WTC11 (cell line): Measurements from ENCODE around the gene JMJD8. TPM values are rescaled to one million over a fixed set of nuclear protein-coding genes. Genes with fewer than 3 reads are reported as not detected.

Source experiments
- ARID4B ChIP-seq: sonication (generic); formaldehyde crosslinking; IDR thresholded peaks from 2 replicates; pipeline ENCODE4 v1.8.0; 2023; ENCODE audit warnings: missing genetic modification reagents, mild to moderate bottlenecking, borderline replicate concordance
- ATF1 ChIP-seq: sonication (generic); formaldehyde crosslinking; IDR thresholded peaks from 2 replicates; pipeline ENCODE4 v1.8.1; 2023; ENCODE audit warnings: mild to moderate bottlenecking, moderate library complexity, missing genetic modification reagents
- ATF2 ChIP-seq: sonication (generic); formaldehyde crosslinking; IDR thresholded peaks from 2 replicates; pipeline ENCODE4 v1.8.1; 2022; ENCODE audit warnings: low read depth, missing genetic modification reagents, borderline replicate concordance
- CBFB ChIP-seq: sonication (generic); formaldehyde crosslinking; IDR thresholded peaks from 2 replicates; pipeline ENCODE4 v1.8.1; 2022; ENCODE audit warnings: mild to moderate bottlenecking, low read depth, missing genetic modification reagents
- CDX4 ChIP-seq: fragments of 250-450 bp; sonication (Bioruptor Pico); IDR thresholded peaks from 2 replicates; pipeline ENCODE4 v1.9.0; 2021; ENCODE audit warnings: moderate library complexity, mild to moderate bottlenecking, inconsistent platforms, borderline replicate concordance
- ELF4 ChIP-seq: sonication (generic); formaldehyde crosslinking; IDR thresholded peaks from 2 replicates; pipeline ENCODE4 v1.8.1; 2022; ENCODE audit warnings: low read depth, mild to moderate bottlenecking, moderate library complexity, missing genetic modification reagents
- EMX1 ChIP-seq: fragments of 250-450 bp; sonication (Bioruptor Pico); IDR thresholded peaks from 2 replicates; pipeline ENCODE4 v1.8.0; 2021; ENCODE audit warnings: mild to moderate bottlenecking
- ERG ChIP-seq: fragments of 250-450 bp; sonication (Bioruptor Pico); IDR thresholded peaks from 2 replicates; pipeline ENCODE4 v1.8.0; 2021; ENCODE audit warnings: mild to moderate bottlenecking
- ETV6 ChIP-seq: sonication (generic); formaldehyde crosslinking; IDR thresholded peaks from 2 replicates; pipeline ENCODE4 v1.8.1; 2022; ENCODE audit warnings: mild to moderate bottlenecking, missing genetic modification reagents
- FOXJ3 ChIP-seq: sonication (generic); formaldehyde crosslinking; IDR thresholded peaks from 2 replicates; pipeline ENCODE4 v1.9.0; 2021; ENCODE audit warnings: missing genetic modification reagents, mild to moderate bottlenecking, borderline replicate concordance
- GRHL2 ChIP-seq: fragments of 250-450 bp; sonication (Bioruptor Pico); IDR thresholded peaks from 2 replicates; pipeline ENCODE4 v1.8.0; 2022; ENCODE audit warnings: mild to moderate bottlenecking, moderate library complexity; ENCODE audit not compliant: insufficient replicate concordance, severe bottlenecking
- HMGA2 ChIP-seq: fragments of 250-450 bp; sonication (Bioruptor Pico); IDR thresholded peaks from 2 replicates; pipeline ENCODE4 v1.4.0; 2021; ENCODE audit warnings: mild to moderate bottlenecking, moderate library complexity
- IRF2 ChIP-seq: sonication (generic); formaldehyde crosslinking; IDR thresholded peaks from 2 replicates; pipeline ENCODE4 v1.8.0; 2022; ENCODE audit warnings: low read depth, missing genetic modification reagents, borderline replicate concordance
- JAZF1 ChIP-seq: fragments of 250-450 bp; sonication (Bioruptor Pico); IDR thresholded peaks from 2 replicates; pipeline ENCODE4 v1.9.0; 2021; ENCODE audit warnings: moderate library complexity, mild to moderate bottlenecking, inconsistent platforms
- MAX ChIP-seq: sonication (generic); formaldehyde crosslinking; IDR thresholded peaks from 2 replicates; pipeline ENCODE4 v1.8.0; 2022; ENCODE audit warnings: mild to moderate bottlenecking, missing genetic modification reagents
- MXD4 ChIP-seq: fragments of 250-450 bp; sonication (Bioruptor Pico); IDR thresholded peaks from 2 replicates; pipeline ENCODE4 v1.8.0; 2021; ENCODE audit warnings: mild to moderate bottlenecking, moderate library complexity, borderline replicate concordance
- NR2C2 ChIP-seq: sonication (generic); formaldehyde crosslinking; IDR thresholded peaks from 2 replicates; pipeline ENCODE4 v1.8.0; 2022; ENCODE audit warnings: mild to moderate bottlenecking, missing genetic modification reagents
- PRRX2 ChIP-seq: fragments of 250-450 bp; sonication (Bioruptor Pico); IDR thresholded peaks from 2 replicates; pipeline ENCODE4 v1.8.0; 2021; ENCODE audit warnings: mild to moderate bottlenecking
- USF2 ChIP-seq: sonication (generic); formaldehyde crosslinking; IDR thresholded peaks from 2 replicates; pipeline ENCODE4 v1.8.1; 2023; ENCODE audit warnings: mild to moderate bottlenecking, missing genetic modification reagents, moderate library complexity
- ZBTB21 ChIP-seq: sonication (generic); formaldehyde crosslinking; IDR thresholded peaks from 2 replicates; pipeline ENCODE4 v1.8.1; 2023; ENCODE audit warnings: mild to moderate bottlenecking, missing genetic modification reagents, borderline replicate concordance
- ZMAT4 ChIP-seq: fragments of 250-450 bp; sonication (Bioruptor Pico); IDR thresholded peaks from 2 replicates; pipeline ENCODE4 v1.9.0; 2021; ENCODE audit warnings: mild to moderate bottlenecking
- ZNF138 ChIP-seq: sonication (generic); formaldehyde crosslinking; conservative IDR thresholded peaks from 2 replicates; pipeline ENCODE4 v1.8.1; 2022; ENCODE audit warnings: mild to moderate bottlenecking, moderate library complexity, missing genetic modification reagents
- ZNF219 ChIP-seq: sonication (generic); formaldehyde crosslinking; IDR thresholded peaks from 2 replicates; pipeline ENCODE4 v1.8.0; 2023; ENCODE audit warnings: missing genetic modification reagents, mild to moderate bottlenecking, borderline replicate concordance
- ZNF423 ChIP-seq: fragments of 250-450 bp; sonication (Bioruptor Pico); IDR thresholded peaks from 2 replicates; pipeline ENCODE4 v2.1.2; 2022; ENCODE audit warnings: mild to moderate bottlenecking, moderate library complexity
- ZNF532 ChIP-seq: fragments of 250-450 bp; sonication (Bioruptor Pico); IDR thresholded peaks from 2 replicates; pipeline ENCODE4 v1.9.0; 2021; ENCODE audit warnings: mild to moderate bottlenecking, borderline replicate concordance
- total RNA-seq: library from RNA; stranded (reverse); gene quantifications from 3 replicates; pipeline ENCODE4 v1.2.3, GENCODE V29; 2021

Gene JMJD8
- total RNA-seq, 1 experiment from 2014 or later = 61.2 TPM

- no peak for TF ChIP-seq HMGA2 (CRISPR knock-in tag)
- TF ChIP-seq ZNF138 (CRISPR knock-in tag) = peak; percentile 61; the same call in 1 of the 2 replicates
- TF ChIP-seq FOXJ3 (CRISPR knock-in tag) = no peak
- peak; percentile 86; the same call in 1 of the 2 replicates for TF ChIP-seq ZNF219 (CRISPR knock-in tag)
- TF ChIP-seq ARID4B (CRISPR knock-in tag) = peak; percentile 83; the same call in 1 of the 2 replicates
- TF ChIP-seq ZNF532 (CRISPR knock-in tag) = no peak
- TF ChIP-seq CBFB (CRISPR knock-in tag) = peak; percentile 86; the same call in 1 of the 2 replicates
- TF ChIP-seq ATF1 = peak; percentile 92; the same call in 1 of the 2 replicates
- peak; percentile 66 for TF ChIP-seq USF2
- peak; percentile 68 for TF ChIP-seq ZNF423 (CRISPR knock-in tag)
- TF ChIP-seq MAX (CRISPR knock-in tag) = peak; percentile 99
- no peak; the same call in 1 of the 2 replicates for TF ChIP-seq EMX1
- TF ChIP-seq ETV6 (CRISPR knock-in tag) = peak; percentile 85
- no peak for TF ChIP-seq CDX4 (CRISPR knock-in tag)
- TF ChIP-seq NR2C2 (CRISPR knock-in tag) = peak; percentile 79
- TF ChIP-seq IRF2 (CRISPR knock-in tag) = no peak
- TF ChIP-seq GRHL2 (CRISPR knock-in tag) = no peak
- TF ChIP-seq ZBTB21 (CRISPR knock-in tag) = 0 out of 2 replicates have a peak, but pooled peaks have one; percentile 77
- TF ChIP-seq ERG (CRISPR knock-in tag) = no peak
- TF ChIP-seq ELF4 (CRISPR knock-in tag) = peak; percentile 94; the same call in 1 of the 2 replicates
- no peak for TF ChIP-seq MXD4 (CRISPR knock-in tag)
- TF ChIP-seq ATF2 (CRISPR knock-in tag) = no peak
- TF ChIP-seq ZMAT4 (CRISPR knock-in tag) = no peak
- TF ChIP-seq JAZF1 (CRISPR knock-in tag) = no peak
- TF ChIP-seq PRRX2 (CRISPR knock-in tag) = no peak
Measured at GRCh38 chr16:720990-721764, 37.0 kb upstream of the JMJD8 start, which contains the start of gene ANTKMT (continued).
